Measurements from ENCODE around the gene EPHB1.
"Not testable (repeated sequence)": the region's sequence is repeated elsewhere in the genome, so short reads cannot be mapped to it uniquely, and the experiment has no call there.

Gene EPHB1

DNA sequence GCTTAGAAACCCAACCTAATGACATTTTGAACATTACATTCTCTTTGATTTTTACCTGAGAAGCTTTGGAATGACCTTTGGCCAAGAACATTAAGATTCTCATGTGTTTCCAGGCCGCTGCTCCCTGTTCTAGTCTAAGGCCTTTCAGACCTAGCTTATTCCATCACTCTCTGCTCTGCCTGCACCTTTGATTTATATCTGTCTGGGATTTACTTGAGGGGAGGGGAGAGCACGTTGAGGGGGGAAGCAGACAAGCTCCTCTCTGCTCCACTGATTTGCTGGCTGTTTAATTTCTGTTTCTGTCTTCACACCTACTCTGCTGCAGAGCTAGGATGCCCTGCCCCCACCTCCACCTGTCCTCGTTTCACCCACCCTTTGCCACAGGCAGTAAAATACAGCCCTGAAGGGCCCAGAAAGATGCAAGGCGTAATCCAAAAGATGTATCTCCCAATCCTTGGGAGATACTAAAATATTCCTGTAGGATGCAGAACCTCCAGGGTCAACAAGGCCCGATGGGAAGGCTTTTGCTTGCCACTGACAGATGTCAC is 429.8 kb downstream of the EPHB1 start:
- peaks cover 4% of the 10 kb centered on the region for H3K27me3 Mint-ChIP-seq (ENCODE audit: low read depth)
- peak overlapping the region in 1 of 3 experiments; percentile 87 for H3K27ac Mint-ChIP-seq
- TF ChIP-seq, protein P1, sequence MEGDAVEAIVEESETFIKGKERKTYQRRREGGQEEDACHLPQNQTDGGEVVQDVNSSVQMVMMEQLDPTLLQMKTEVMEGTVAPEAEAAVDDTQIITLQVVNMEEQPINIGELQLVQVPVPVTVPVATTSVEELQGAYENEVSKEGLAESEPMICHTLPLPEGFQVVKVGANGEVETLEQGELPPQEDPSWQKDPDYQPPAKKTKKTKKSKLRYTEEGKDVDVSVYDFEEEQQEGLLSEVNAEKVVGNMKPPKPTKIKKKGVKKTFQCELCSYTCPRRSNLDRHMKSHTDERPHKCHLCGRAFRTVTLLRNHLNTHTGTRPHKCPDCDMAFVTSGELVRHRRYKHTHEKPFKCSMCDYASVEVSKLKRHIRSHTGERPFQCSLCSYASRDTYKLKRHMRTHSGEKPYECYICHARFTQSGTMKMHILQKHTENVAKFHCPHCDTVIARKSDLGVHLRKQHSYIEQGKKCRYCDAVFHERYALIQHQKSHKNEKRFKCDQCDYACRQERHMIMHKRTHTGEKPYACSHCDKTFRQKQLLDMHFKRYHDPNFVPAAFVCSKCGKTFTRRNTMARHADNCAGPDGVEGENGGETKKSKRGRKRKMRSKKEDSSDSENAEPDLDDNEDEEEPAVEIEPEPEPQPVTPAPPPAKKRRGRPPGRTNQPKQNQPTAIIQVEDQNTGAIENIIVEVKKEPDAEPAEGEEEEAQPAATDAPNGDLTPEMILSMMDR (IDR thresholded peaks at IDR 0.05; ENCODE audit: unreplicated experiment in 3 of 3), result no peak
- peaks cover 6% of the 10 kb centered on the region for H3K4me1 Mint-ChIP-seq
- no peaks in the 10 kb centered on the region for H3K9me3 Mint-ChIP-seq
- H3K36me3 Mint-ChIP-seq (ENCODE audit: low read depth), result no peaks in the 10 kb centered on the region
- no peak overlapping the region for H3K4me3 Mint-ChIP-seq

DNA sequence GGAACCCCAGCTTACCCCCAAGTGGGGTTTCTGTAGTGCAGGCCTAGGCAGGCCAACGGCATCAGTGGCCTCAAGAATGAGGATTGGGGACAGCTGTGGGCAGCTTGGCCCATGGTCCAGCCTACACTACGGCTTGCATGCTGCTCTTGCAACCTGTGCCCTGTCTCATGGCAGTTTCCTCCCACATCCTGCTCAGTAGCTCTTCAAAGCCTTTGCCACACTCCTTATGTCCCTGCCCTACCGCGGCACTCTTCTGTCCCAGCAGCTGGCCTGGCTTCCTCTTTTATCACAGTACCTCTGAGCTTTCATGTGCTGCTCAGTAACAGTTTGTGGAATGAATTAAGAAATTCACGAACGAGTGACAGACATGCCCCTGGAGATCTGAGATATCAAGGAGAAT is 431.0 kb downstream of the EPHB1 start:
- Mint-ChIP-seq H3K4me1 (peaks cover 6% of the 10 kb centered on the region), H3K36me3 (ENCODE audit: low read depth) (no peaks in the 10 kb centered on the region), H3K9me3 (no peaks in the 10 kb centered on the region), H3K27me3 (ENCODE audit: low read depth) (peaks cover 4% of the 10 kb centered on the region), H3K27ac (no peak overlapping the region), H3K4me3 (no peak overlapping the region)
- TF ChIP-seq, protein P1 (IDR thresholded peaks at IDR 0.05; ENCODE audit: unreplicated experiment in 3 of 3), result no peak

DNA sequence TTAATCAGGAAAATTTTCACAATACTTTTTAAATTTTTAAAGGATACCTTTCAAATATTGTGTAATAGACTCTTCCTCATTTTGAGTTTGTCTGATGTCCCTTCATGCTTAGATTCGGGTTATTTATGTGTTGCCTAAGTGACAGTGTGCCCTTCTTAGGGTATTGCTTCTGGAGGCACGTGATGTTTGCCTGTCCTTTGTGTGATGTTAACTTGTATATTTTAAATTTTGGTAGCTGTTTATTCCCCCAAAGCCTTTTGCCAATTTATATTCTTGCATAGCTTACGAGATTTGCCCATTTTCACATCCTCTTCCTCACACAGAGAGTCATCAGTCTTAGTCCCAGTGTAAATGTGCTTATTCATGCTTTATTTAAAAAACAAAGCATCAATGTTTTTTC is 433.1 kb downstream of the EPHB1 start:
- TF ChIP-seq, protein P1 (IDR thresholded peaks at IDR 0.05; ENCODE audit: unreplicated experiment in 3 of 3), result no peak
- no peaks in the 10 kb centered on the region for H3K36me3 Mint-ChIP-seq (ENCODE audit: low read depth)
- H3K27ac Mint-ChIP-seq, result no peak overlapping the region
- no peak overlapping the region for H3K4me3 Mint-ChIP-seq
- H3K9me3 Mint-ChIP-seq, result peaks cover 3% of the 10 kb centered on the region
- H3K4me1 Mint-ChIP-seq, result peaks cover 6% of the 10 kb centered on the region
- H3K27me3 Mint-ChIP-seq (ENCODE audit: low read depth), result peaks cover 4% of the 10 kb centered on the region

DNA sequence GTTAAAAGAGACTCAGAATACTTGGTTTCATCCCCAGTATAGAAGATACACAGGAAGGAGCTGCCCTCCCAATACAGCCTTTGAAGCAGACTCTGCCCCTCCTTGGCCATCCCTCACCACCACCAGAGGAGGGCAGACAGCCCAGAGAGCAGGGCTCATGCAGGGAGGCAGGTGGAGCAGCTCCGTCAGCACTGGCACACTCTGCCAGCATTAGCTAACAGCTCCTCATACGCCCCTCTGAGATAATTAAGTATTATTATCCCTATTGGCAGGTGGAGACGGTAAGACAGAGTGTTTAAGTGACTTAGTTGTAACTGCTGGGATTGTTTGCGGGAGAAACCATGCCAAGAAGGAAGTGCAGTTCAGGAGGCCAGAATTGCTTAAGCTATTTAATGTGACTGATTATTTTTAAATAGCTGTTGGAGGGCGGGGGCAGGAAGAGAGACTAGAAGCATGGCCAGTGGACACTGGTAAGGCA is 434.0 kb downstream of the EPHB1 start:
- TF ChIP-seq, protein P1 (IDR thresholded peaks at IDR 0.05; ENCODE audit: unreplicated experiment in 3 of 3), result no peak
- peaks cover 6% of the 10 kb centered on the region for H3K4me1 Mint-ChIP-seq

DNA sequence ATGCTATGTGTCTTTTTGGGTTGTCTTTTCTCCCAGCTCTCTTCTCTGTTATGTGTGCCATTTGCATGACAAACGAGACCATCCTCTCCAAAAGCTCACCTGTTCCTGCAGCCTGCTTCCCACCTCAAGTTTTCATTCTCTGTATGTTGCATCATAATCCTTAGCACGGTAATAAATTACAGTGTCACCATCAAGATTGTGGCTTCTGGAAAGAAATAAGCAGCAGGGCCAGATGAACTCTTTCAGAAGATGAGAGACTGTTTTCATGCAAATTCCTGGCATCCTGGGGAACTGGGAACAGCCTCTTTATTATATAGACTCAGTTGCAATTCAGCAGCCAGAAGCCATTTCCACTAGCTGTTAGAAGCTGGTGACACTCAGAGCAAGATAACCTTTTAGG is 436.7 kb downstream of the EPHB1 start:
- H3K4me1 Mint-ChIP-seq, result peaks cover 6% of the 10 kb centered on the region
- no peak overlapping the region for H3K4me3 Mint-ChIP-seq
- H3K27me3 Mint-ChIP-seq (ENCODE audit: low read depth), result peaks cover 4% of the 10 kb centered on the region
- H3K9me3 Mint-ChIP-seq, result peaks cover 10% of the 10 kb centered on the region
- H3K27ac Mint-ChIP-seq, result no peak overlapping the region
- H3K36me3 Mint-ChIP-seq (ENCODE audit: low read depth), result peaks cover 4% of the 10 kb centered on the region
- TF ChIP-seq, protein P1 (IDR thresholded peaks at IDR 0.05; ENCODE audit: unreplicated experiment in 3 of 3), result no peak

More for the DNA sequence above, 434.0 kb downstream of the EPHB1 start:
- Mint-ChIP-seq H3K27ac (no peak overlapping the region), H3K4me3 (no peak overlapping the region), H3K36me3 (ENCODE audit: low read depth) (peaks cover 2% of the 10 kb centered on the region), H3K27me3 (ENCODE audit: low read depth) (peaks cover 4% of the 10 kb centered on the region), H3K9me3 (peaks cover 7% of the 10 kb centered on the region)

DNA sequence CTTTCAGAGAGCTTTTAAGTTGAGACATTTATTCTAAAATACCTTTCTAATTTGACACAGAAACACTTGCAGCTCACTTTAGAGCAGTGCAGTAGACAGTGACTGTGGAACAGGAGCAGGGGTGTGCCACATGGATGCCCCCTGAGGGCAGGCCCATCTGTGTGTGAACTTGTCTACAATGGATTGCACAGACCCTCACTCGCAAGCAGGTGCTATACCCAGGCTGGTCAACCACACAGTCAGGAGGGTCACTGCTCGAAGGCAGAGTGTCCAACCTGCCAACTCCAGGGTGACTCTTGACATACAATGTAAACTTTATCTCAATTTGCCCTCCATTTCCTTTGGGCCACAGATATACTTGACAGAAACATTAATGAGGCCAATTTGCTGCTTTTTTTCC is 437.2 kb downstream of the EPHB1 start:
- TF ChIP-seq, protein P1 (IDR thresholded peaks at IDR 0.05; ENCODE audit: unreplicated experiment in 3 of 3), result no peak
- Mint-ChIP-seq H3K4me1 (peaks cover 6% of the 10 kb centered on the region), H3K27me3 (ENCODE audit: low read depth) (peaks cover 4% of the 10 kb centered on the region), H3K4me3 (no peak overlapping the region), H3K36me3 (ENCODE audit: low read depth) (peaks cover 4% of the 10 kb centered on the region), H3K27ac (no peak overlapping the region), H3K9me3 (peaks cover 10% of the 10 kb centered on the region)

DNA sequence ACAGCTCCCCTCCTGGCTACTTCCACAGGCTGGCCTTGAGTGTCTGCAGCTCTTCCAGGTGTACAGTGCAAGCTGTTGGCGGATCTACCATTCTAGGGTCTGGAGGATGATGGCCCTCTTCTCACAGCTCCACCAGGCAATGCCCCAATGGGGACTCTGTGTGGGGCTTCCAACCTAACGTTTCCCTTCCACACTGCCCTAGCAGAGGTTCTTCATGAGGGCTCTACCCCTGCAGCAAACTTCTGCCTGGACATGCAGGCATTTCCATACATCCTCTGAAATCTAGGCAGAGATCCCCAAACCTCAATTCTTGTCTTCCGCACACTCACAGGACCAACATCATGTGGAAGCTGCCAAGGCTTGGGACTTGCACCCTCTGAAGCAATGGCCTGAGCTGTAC is 438.4 kb downstream of the EPHB1 start:
- H3K4me1 Mint-ChIP-seq; H3K4me3 Mint-ChIP-seq; H3K36me3 Mint-ChIP-seq (ENCODE audit: low read depth); H3K27me3 Mint-ChIP-seq (ENCODE audit: low read depth); H3K27ac Mint-ChIP-seq: not testable (repeated sequence)
- H3K9me3 Mint-ChIP-seq, result peaks cover 10% of the 10 kb centered on the region
